Measurements from ENCODE around the gene CAPN14.

The CAPN14 gene

GRCh38 chr2:31226266-31226665 lies 9.0 kb upstream of the CAPN14 start:
- Histone ChIP-seq H2BK15ac (ENCODE audit: low read depth, poor library complexity, severe bottlenecking) (no peak overlapping the region), H3K18ac (ENCODE audit: low read depth in 1 of 2, low read length in 2 of 2) (no peak overlapping the region), H3K27ac (ENCODE audit: low read length, poor library complexity, severe bottlenecking) (no peak overlapping the region), H3K36me3 (ENCODE audit: control insufficient read depth in 1 of 2, insufficient read depth in 2 of 2, low read depth in 1 of 2, low read length in 2 of 2) (no peaks in the 10 kb centered on the region), H2BK12ac (ENCODE audit: low read length in 2 of 2) (no peak overlapping the region), H4K8ac (ENCODE audit: low read length) (no peak overlapping the region), H2AFZ (ENCODE audit: low read depth, low read length) (no peak overlapping the region), H3K4me3 (ENCODE audit: insufficient read depth in 1 of 2, low read depth in 1 of 2, low read length in 2 of 2) (no peak overlapping the region), H3K4me2 (ENCODE audit: low read length, poor library complexity, severe bottlenecking) (no peak overlapping the region), H3K23ac (ENCODE audit: low read length in 2 of 2) (no peak overlapping the region), H3K9me3 (ENCODE audit: control insufficient read depth, low read length) (no peaks in the 10 kb centered on the region), H2BK120ac (ENCODE audit: low read depth, low read length) (no peak overlapping the region), H4K91ac (ENCODE audit: low read length) (no peak overlapping the region), H2AK5ac (ENCODE audit: low read length, severe bottlenecking) (no peak overlapping the region), H3K79me1 (replicated peaks; ENCODE audit: low read length, poor library complexity, severe bottlenecking) (no peaks in the 10 kb centered on the region), H3K4ac (ENCODE audit: low read depth in 1 of 2, low read length in 2 of 2) (no peak overlapping the region), H2BK5ac (ENCODE audit: low read depth, low read length, poor library complexity, severe bottlenecking) (no peak overlapping the region), H3K9ac (ENCODE audit: low read length) (no peak overlapping the region), H3K14ac (ENCODE audit: low read length in 2 of 2) (peak overlapping the region in 1 of 2 experiments; percentile 33), H3K27me3 (ENCODE audit: control insufficient read depth in 1 of 2, insufficient read depth in 1 of 2, low read length in 2 of 2) (peaks cover 0 to 36% of the 10 kb centered on the region in 2 experiments), H3K4me1 (ENCODE audit: control insufficient read depth, insufficient read depth, low read depth, low read length) (no peaks in the 10 kb centered on the region)
- DNase-seq = no peak
- 40% methylated on average over 2 of the region's 2 CpGs for WGBS

DNA sequence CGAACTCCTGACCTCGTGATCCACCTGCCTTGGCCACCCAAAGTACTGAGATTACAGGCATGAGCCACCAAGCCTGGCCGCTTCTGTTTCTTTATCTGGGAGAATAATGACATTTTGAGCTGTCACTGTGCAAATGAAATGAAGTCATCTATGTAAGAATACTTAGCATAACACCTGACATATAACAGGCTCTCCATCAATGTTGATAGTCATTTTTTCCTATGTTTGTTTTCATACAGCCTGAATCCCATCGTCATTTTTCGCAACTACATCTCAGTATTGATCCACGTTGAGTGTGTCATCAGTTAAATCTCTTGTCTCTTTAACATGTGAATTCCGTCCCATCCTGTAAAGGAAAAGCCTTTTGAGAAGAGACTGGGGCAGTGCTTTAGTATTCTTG lies 6.4 kb upstream of the CAPN14 start:
- H3K4me1 ChIP-seq (ENCODE audit: control insufficient read depth, insufficient read depth, low read depth, low read length) = no peaks in the 10 kb centered on the region
- H3K4me3 ChIP-seq (ENCODE audit: insufficient read depth in 1 of 2, low read depth in 1 of 2, low read length in 2 of 2) = no peak overlapping the region
- H2BK12ac ChIP-seq (ENCODE audit: low read length in 2 of 2) = no peak overlapping the region
- no peak overlapping the region for H3K18ac ChIP-seq (ENCODE audit: low read depth in 1 of 2, low read length in 2 of 2)
- DNase-seq = no peak
- H3K9me3 ChIP-seq (ENCODE audit: control insufficient read depth, low read length) = no peaks in the 10 kb centered on the region
- no peak overlapping the region for H3K27ac ChIP-seq (ENCODE audit: low read length, poor library complexity, severe bottlenecking)
- H3K9ac ChIP-seq (ENCODE audit: low read length) = no peak overlapping the region
- H3K4ac ChIP-seq (ENCODE audit: low read depth in 1 of 2, low read length in 2 of 2) = no peak overlapping the region
- H3K23ac ChIP-seq (ENCODE audit: low read length in 2 of 2) = no peak overlapping the region
- H2BK15ac ChIP-seq (ENCODE audit: low read depth, poor library complexity, severe bottlenecking) = no peak overlapping the region
- no peak overlapping the region for H3K4me2 ChIP-seq (ENCODE audit: low read length, poor library complexity, severe bottlenecking)
- peaks cover 9 to 60% of the 10 kb centered on the region in 2 experiments for H3K27me3 ChIP-seq (ENCODE audit: control insufficient read depth in 1 of 2, insufficient read depth in 1 of 2, low read length in 2 of 2)
- H4K8ac ChIP-seq (ENCODE audit: low read length) = no peak overlapping the region
- H2AFZ ChIP-seq (ENCODE audit: low read depth, low read length) = no peak overlapping the region
- no peak overlapping the region for H4K91ac ChIP-seq (ENCODE audit: low read length)
- no peak overlapping the region for H3K14ac ChIP-seq (ENCODE audit: low read length in 2 of 2)
- 98% methylated on average over 7 of the region's 7 CpGs for WGBS
- no peak overlapping the region for H2BK5ac ChIP-seq (ENCODE audit: low read depth, low read length, poor library complexity, severe bottlenecking)
- H3K36me3 ChIP-seq (ENCODE audit: control insufficient read depth in 1 of 2, insufficient read depth in 2 of 2, low read depth in 1 of 2, low read length in 2 of 2) = no peaks in the 10 kb centered on the region
- no peaks in the 10 kb centered on the region for H3K79me1 ChIP-seq (replicated peaks; ENCODE audit: low read length, poor library complexity, severe bottlenecking)
- no peak overlapping the region for H2AK5ac ChIP-seq (ENCODE audit: low read length, severe bottlenecking)
- no peak overlapping the region for H2BK120ac ChIP-seq (ENCODE audit: low read depth, low read length)

DNA sequence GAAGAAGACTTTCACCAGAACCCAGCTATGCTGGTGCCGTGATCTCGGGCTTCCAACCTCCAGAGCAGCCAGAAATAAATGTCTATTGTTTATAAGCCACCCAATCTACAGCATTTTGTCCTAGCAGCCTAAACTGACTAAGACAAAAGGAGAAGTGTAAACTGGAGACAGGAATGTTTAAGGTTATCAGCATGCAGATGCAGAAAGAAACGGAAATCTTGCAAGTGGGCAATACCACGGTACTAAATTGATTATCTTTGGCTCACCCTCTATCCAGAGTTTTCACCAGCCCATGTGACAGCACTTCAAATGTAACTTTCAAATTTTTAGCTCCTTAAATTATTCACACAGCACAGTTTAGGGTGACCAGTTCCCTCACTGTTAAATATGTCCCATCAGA lies 5.7 kb upstream of the CAPN14 start:
- no peak overlapping the region for H4K8ac ChIP-seq (ENCODE audit: low read length)
- H3K9me3 ChIP-seq (ENCODE audit: control insufficient read depth, low read length) = no peaks in the 10 kb centered on the region
- H2BK5ac ChIP-seq (ENCODE audit: low read depth, low read length, poor library complexity, severe bottlenecking) = no peak overlapping the region
- no peak overlapping the region for H3K4me2 ChIP-seq (ENCODE audit: low read length, poor library complexity, severe bottlenecking)
- no peak overlapping the region for H3K4me3 ChIP-seq (ENCODE audit: insufficient read depth in 1 of 2, low read depth in 1 of 2, low read length in 2 of 2)
- 97% methylated on average over 3 of the region's 4 CpGs for WGBS
- H2BK15ac ChIP-seq (ENCODE audit: low read depth, poor library complexity, severe bottlenecking) = peak overlapping the region; percentile 71
- H2AK5ac ChIP-seq (ENCODE audit: low read length, severe bottlenecking) = no peak overlapping the region
- no peak overlapping the region for H3K18ac ChIP-seq (ENCODE audit: low read depth in 1 of 2, low read length in 2 of 2)
- peaks cover 9 to 64% of the 10 kb centered on the region in 2 experiments for H3K27me3 ChIP-seq (ENCODE audit: control insufficient read depth in 1 of 2, insufficient read depth in 1 of 2, low read length in 2 of 2)
- no peak overlapping the region for H3K9ac ChIP-seq (ENCODE audit: low read length)
- DNase-seq = no peak
- no peaks in the 10 kb centered on the region for H3K36me3 ChIP-seq (ENCODE audit: control insufficient read depth in 1 of 2, insufficient read depth in 2 of 2, low read depth in 1 of 2, low read length in 2 of 2)
- no peak overlapping the region for H2BK12ac ChIP-seq (ENCODE audit: low read length in 2 of 2)
- no peak overlapping the region for H3K4ac ChIP-seq (ENCODE audit: low read depth in 1 of 2, low read length in 2 of 2)
- H3K14ac ChIP-seq (ENCODE audit: low read length in 2 of 2) = no peak overlapping the region
- H2BK120ac ChIP-seq (ENCODE audit: low read depth, low read length) = no peak overlapping the region
- no peak overlapping the region for H3K23ac ChIP-seq (ENCODE audit: low read length in 2 of 2)
- H2AFZ ChIP-seq (ENCODE audit: low read depth, low read length) = no peak overlapping the region
- no peaks in the 10 kb centered on the region for H3K4me1 ChIP-seq (ENCODE audit: control insufficient read depth, insufficient read depth, low read depth, low read length)
- H3K79me1 ChIP-seq (replicated peaks; ENCODE audit: low read length, poor library complexity, severe bottlenecking) = no peaks in the 10 kb centered on the region
- no peak overlapping the region for H3K27ac ChIP-seq (ENCODE audit: low read length, poor library complexity, severe bottlenecking)
- no peak overlapping the region for H4K91ac ChIP-seq (ENCODE audit: low read length)

DNA sequence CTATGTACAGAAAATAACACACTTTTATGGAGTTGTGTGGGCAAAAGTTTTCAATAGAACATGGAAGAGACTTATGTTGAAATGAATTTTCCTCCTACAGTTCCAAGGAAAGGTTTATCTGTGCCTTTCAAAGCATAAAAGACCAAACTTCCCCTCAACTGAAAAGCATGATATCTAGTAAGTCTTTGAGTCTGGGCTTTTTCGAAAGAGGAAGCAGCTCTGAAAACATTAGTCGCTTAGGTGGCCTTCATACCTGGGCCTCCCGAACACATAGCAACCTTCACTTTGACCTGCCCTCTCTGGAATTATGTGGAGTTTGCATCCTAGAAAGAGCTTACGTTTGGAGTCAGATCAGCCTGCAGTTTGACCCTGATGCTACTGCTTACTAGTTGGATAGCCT lies 4.8 kb upstream of the CAPN14 start:
- whole genome bisulfite sequencing = 96% methylated on average over 4 of the region's 4 CpGs
- H2AFZ ChIP-seq (ENCODE audit: low read depth, low read length) = no peak overlapping the region
- H3K4ac ChIP-seq (ENCODE audit: low read depth in 1 of 2, low read length in 2 of 2) = no peak overlapping the region
- no peak overlapping the region for H2AK5ac ChIP-seq (ENCODE audit: low read length, severe bottlenecking)
- H2BK5ac ChIP-seq (ENCODE audit: low read depth, low read length, poor library complexity, severe bottlenecking) = no peak overlapping the region
- no peak overlapping the region for H3K18ac ChIP-seq (ENCODE audit: low read depth in 1 of 2, low read length in 2 of 2)
- H3K4me2 ChIP-seq (ENCODE audit: low read length, poor library complexity, severe bottlenecking) = no peak overlapping the region
- H3K14ac ChIP-seq (ENCODE audit: low read length in 2 of 2) = no peak overlapping the region
- DNase-seq = no peak
- H4K91ac ChIP-seq (ENCODE audit: low read length) = no peak overlapping the region
- no peaks in the 10 kb centered on the region for H3K79me1 ChIP-seq (replicated peaks; ENCODE audit: low read length, poor library complexity, severe bottlenecking)
- no peaks in the 10 kb centered on the region for H3K36me3 ChIP-seq (ENCODE audit: control insufficient read depth in 1 of 2, insufficient read depth in 2 of 2, low read depth in 1 of 2, low read length in 2 of 2)
- H3K27me3 ChIP-seq (ENCODE audit: control insufficient read depth in 1 of 2, insufficient read depth in 1 of 2, low read length in 2 of 2) = peaks cover 9 to 61% of the 10 kb centered on the region in 2 experiments
- H2BK12ac ChIP-seq (ENCODE audit: low read length in 2 of 2) = no peak overlapping the region
- H3K4me1 ChIP-seq (ENCODE audit: control insufficient read depth, insufficient read depth, low read depth, low read length) = no peaks in the 10 kb centered on the region
- no peak overlapping the region for H3K4me3 ChIP-seq (ENCODE audit: insufficient read depth in 1 of 2, low read depth in 1 of 2, low read length in 2 of 2)
- H3K27ac ChIP-seq (ENCODE audit: low read length, poor library complexity, severe bottlenecking) = no peak overlapping the region
- H3K9ac ChIP-seq (ENCODE audit: low read length) = no peak overlapping the region
- no peak overlapping the region for H2BK15ac ChIP-seq (ENCODE audit: low read depth, poor library complexity, severe bottlenecking)
- no peak overlapping the region for H3K23ac ChIP-seq (ENCODE audit: low read length in 2 of 2)
- H3K9me3 ChIP-seq (ENCODE audit: control insufficient read depth, low read length) = no peaks in the 10 kb centered on the region
- H2BK120ac ChIP-seq (ENCODE audit: low read depth, low read length) = no peak overlapping the region
- no peak overlapping the region for H4K8ac ChIP-seq (ENCODE audit: low read length)

Data from mesenchymal stem cell (in vitro differentiated cells and primary cell).